GM19025 (cell line): ENCODE results near the gene BOD1L2.

Experiments
- ATAC-seq: cut with Tn5 transposase; IDR thresholded peaks from one replicate; pipeline ENCODE4 v1.9.1; 2021; ENCODE audit warnings: mild to moderate bottlenecking, low read depth, moderate library complexity; ENCODE audit not compliant: unreplicated experiment

BOD1L2 gene

DNA sequence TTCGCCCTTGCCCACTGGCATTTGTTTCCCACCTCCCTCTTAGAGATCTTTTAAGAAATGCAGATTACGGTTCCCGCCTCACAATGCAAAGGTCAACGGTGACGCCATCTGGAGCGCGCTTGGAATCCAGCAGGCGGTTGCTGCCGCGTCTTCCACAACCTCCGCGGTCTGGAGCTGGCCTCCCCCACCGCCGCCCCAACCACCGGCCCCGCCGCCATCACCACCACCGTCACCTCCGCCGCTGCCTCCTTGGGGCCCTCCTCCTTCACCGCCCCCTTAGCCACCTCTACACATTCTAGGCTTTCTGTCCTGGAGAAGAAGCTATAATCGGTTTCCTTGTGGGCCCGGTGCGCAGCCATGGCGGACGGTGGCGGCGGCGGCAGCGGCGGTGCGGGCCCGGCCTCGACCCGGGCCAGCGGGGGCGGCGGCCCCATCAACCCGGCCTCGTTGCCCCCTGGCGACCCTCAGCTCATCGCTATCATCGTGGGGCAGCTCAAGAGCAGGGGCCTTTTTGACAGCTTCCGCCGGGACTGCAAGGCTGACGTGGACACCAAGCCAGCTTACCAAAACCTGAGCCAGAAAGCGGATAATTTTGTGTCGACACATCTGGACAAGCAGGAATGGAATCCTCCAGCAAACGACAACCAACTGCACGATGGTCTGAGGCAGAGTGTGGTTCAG lies at the start of gene BOD1L2:
BOD1L2 (plus strand) TSS at position 132 of the 681 bp plus-strand sequence; CDS start at position 358, 226 bp downstream.
- no peak for ATAC-seq

- no peak for ATAC-seq
Observed at GRCh38 chr18:57107140-57107832, 39.6 kb upstream of the BOD1L2 start.

DNA sequence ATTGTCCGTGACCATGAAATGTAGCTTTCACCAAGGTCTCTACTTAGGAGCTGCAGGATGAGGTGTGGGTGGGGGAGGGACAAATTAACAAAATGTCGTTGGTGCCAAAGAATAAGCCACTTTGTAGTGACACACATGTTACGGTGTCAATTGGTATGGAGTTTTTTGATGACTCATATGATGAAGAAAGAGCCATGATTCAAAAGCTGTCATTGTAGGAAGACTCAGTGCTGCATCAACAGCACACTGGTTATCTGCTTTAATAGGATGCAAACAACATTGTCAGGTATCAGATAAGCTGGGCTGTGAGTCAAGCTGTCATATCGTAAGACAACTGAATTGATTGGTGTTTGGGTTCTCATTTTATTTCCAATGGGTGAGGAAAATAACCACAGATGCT lies 36.6 kb upstream of the BOD1L2 start:
- no peak for ATAC-seq

- no peak for ATAC-seq
Observed at GRCh38 chr18:57113799-57114420, 33.0 kb upstream of the BOD1L2 start.

GRCh38 chr18:57116598-57117132 lies 30.2 kb upstream of the BOD1L2 start:
- ATAC-seq, result no peak

- ATAC-seq, result no peak
Observed at GRCh38 chr18:57121542-57122112, 25.3 kb upstream of the BOD1L2 start.

- ATAC-seq, result no peak
Observed at GRCh38 chr18:57122936-57123510, 23.9 kb upstream of the BOD1L2 start.

GRCh38 chr18:57125627-57126026 lies 21.3 kb upstream of the BOD1L2 start:
- no peak for ATAC-seq

GRCh38 chr18:57128220-57128932 lies 18.5 kb upstream of the BOD1L2 start:
- ATAC-seq, result no peak

DNA sequence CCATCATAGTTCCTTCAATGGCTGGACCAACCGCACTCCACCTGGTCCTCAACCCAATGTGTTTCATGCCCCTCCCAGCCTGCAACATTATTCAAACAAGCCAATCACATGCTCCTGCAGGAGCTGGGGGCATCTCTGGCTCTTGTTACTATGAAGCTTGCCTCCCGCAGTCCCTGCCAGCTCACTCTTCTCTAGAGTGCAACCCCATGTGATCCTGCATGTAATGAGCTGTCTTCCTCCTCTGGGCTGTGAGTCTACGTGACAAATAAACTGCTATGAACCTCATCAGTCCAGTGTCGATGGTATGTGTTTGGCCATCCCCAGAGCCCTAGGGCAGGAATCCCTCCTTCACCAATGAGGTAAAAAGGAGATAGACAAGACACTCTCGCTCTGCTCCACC lies 15.8 kb upstream of the BOD1L2 start:
- no peak for ATAC-seq

DNA sequence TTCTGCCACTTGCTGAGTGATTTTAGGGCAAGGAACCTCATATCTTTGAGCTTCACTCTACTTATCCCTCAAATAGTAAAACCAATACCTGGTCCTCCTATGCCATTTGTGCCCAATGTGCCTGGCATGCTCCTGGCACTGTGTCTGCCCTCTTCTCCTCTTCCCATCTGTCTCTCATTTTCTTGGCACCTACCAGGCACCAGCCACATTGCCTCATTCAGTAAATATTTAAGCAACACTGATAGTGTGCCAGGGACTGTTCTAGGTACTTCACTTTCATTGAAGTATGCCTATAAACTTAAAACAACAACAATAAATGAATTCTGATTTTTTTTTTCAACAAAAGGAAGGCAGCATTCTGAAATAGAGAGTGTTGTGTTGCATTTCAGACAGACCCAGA lies 15.1 kb upstream of the BOD1L2 start:
- ATAC-seq, result no peak

DNA sequence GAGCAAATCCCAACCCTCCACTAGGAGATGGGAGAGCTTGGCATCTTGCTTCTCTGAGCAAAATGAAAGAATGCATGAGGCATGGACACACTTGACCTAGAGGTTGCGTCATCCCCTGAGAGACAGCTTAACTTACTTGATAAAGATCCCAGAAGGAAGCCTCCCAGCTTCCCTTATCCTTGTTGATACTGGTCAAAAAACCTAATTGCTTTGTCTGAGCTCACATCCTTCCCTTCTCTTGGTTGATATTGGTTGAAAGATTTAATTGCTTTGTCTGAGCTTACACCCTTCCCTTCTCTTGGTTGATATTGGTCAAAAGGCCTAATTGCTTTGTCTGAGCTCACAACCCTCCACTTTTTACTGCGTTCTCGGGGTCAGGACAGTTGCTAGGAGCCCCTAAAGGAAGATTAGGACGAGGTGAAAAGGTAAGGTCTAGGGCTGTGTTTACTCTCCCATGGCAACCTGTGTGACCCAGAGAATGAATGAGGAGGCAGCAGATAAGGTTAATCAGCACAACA lies 12.2 kb upstream of the BOD1L2 start:
- no peak for ATAC-seq

DNA sequence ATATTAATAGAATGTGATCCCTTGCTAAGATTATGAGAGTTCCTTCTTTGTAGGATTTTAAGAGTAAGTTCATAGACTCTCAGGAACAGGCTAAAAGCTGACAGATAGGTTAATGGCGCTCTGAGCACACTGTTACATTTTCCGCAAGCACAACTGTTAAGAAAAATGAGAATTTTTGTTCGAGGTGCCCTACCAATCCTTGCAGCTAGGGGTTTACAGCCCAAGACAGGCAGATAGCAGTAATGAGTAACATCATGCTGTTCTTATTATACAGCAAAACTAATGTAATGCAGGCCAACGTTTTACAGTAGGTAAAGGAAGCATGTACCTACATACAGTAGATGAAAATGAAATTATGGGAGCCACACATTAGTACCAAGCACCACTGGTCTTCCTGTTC lies 11.2 kb upstream of the BOD1L2 start:
- no peak for ATAC-seq

DNA sequence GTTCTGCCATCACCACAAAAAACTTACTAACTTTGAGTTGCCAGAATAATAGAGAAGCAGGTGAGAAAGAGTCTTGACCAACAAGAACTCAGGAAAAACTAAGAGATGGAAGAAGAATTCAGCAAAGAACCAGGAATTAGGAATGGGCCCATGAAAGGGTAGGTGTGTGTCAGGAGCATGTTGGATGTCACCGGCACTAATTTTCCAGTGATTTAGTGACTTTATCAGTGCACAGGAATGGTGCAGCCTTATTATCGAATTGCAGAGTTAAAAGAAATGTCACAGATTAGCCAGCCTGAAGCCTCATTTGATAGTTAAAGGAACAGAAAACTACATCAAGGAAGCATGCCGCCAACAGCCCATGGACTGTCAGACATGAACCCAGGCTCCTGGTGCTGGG lies 9.0 kb upstream of the BOD1L2 start:
- ATAC-seq, result no peak

GRCh38 chr18:57141208-57142129 lies 5.4 kb upstream of the BOD1L2 start:
- no peak for ATAC-seq

DNA sequence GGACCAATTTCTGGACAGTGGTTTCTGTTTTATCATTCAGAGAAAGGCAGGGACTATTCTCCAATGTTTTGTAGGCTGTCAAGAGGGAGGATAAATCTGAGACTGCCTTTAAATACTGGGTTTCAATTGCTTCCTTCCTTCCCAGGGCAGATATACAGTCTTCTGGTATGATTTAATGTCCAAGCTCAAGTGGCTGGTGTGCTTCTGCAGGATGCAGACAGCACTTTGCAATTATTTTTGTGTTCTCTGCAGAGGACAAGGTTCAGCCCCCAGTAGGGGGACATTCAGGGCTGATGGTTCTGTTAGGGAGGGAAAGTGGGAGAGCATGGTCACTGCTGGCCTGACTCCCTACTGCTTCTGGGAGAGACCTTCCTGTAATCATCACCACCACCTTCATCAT lies 4.6 kb upstream of the BOD1L2 start:
- ATAC-seq, result no peak

- no peak for ATAC-seq
Observed at GRCh38 chr18:57143265-57143664, 3.6 kb upstream of the BOD1L2 start.

DNA sequence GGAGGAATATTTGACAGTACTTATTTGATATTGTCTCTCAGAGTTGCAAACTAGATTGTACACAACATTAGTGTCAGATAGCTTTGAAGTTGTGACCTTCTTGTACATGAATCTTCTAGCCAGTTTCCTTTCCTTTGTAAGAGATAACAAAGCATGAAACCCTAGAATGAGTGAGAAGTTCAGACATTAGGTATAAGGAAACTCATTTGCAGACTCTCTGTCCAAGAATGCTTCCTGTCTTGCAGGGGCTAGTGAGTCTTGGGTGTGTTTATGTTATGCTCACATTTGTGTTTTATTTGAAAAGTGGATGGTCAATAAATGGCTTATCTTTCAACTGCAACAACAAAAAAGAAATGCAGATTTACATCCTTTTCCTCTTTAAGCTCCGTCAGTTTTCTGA lies 1.4 kb downstream of the BOD1L2 start:
- no peak for ATAC-seq

DNA sequence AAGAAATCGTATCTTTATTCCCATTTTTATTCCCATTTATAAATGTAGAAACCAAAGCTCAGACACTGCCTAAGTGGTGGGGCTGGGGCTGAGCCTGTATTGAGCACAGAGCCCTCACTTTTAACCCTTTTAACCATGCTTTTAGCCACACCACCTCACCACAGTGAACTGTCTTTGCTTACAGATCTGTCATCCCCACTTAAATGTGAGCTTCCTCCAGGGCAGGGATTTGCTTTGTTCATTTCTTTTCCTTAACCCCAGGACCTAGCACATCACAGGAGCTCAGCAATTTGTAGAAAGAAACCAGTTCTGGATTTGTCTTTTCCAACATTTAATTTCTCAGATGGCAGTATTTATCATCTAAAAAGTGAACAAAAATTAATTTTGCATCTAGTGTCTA lies 2.2 kb downstream of the BOD1L2 start:
- no peak for ATAC-seq
